Measurements from ENCODE around the gene LDLRAD3. TPM values are rescaled to one million over a fixed set of nuclear protein-coding genes. Genes with fewer than 3 reads are reported as not detected.

The LDLRAD3 gene
- total RNA-seq, 1 experiment from 2014 or later: 28.1 TPM

GRCh38 chr11:36234825-36235224 is 291.0 kb downstream of the LDLRAD3 start:
- POLR2A ChIA-PET: interaction anchor here (0.6 kb wide), 1 partner anchor 19 kb away, joined by 4 read pairs; no protein-coding TSS in a partner anchor
- TF ChIP-seq REST (IDR thresholded peaks at IDR 0.05; ENCODE audit: insufficient read depth in 1 of 2, low read depth in 2 of 2, low read length in 1 of 2) (no peak), SIN3A (IDR thresholded peaks at IDR 0.05; ENCODE audit: borderline replicate concordance, insufficient read depth, low read depth, low read length) (no peak), POLR2AphosphoS5 (IDR thresholded peaks at IDR 0.05; ENCODE audit: low read depth, low read length) (no peak), TCF7L2 (IDR thresholded peaks at IDR 0.05; ENCODE audit: low read depth, low read length) (no peak), CTCF (IDR thresholded peaks at IDR 0.05) (no peak)

GRCh38 chr11:36235750-36236149 is 291.9 kb downstream of the LDLRAD3 start:
- no TSS peak for BruUV-seq (replicated peaks)
- H3K4me3 ChIP-seq (ENCODE audit: low read depth in 2 of 2, low read length in 2 of 2): no peak overlapping the region
- no peak overlapping the region for H3K27ac ChIP-seq (ENCODE audit: low read length)
- ATAC-seq (no peak), DNase-seq (ENCODE audit: low read depth, low spot score) (no peak)
- ChIA-PET POLR2A (no interaction called here), CTCF (no interaction called here)
- TF ChIP-seq SIN3A (IDR thresholded peaks at IDR 0.05; ENCODE audit: borderline replicate concordance, insufficient read depth, low read depth, low read length) (no peak), CTCF (IDR thresholded peaks at IDR 0.05) (no peak), TCF7L2 (IDR thresholded peaks at IDR 0.05; ENCODE audit: low read depth, low read length) (no peak), POLR2AphosphoS5 (IDR thresholded peaks at IDR 0.05; ENCODE audit: low read depth, low read length) (no peak), REST (IDR thresholded peaks at IDR 0.05; ENCODE audit: insufficient read depth in 1 of 2, low read depth in 2 of 2, low read length in 1 of 2) (no peak)
- intact Hi-C loops (cut with micrococcal nuclease; ENCODE audit: unreplicated experiment) (no loop called here), in situ Hi-C loops (cut with HindIII; ENCODE audit: low pct_unique_long_range_greater_than_20kb, low sequenced_read_pairs) (no loop called here)
- no peaks in the 10 kb centered on the region for H3K9me3 ChIP-seq (ENCODE audit: control insufficient read depth, insufficient read depth, low read depth, low read length)
- no peaks in the 10 kb centered on the region for H3K4me1 ChIP-seq (ENCODE audit: control insufficient read depth, insufficient read depth, low read length)
- no peaks in the 10 kb centered on the region for H3K36me3 ChIP-seq (ENCODE audit: control insufficient read depth, insufficient read depth, low read length)
- H3K27me3 ChIP-seq (ENCODE audit: control insufficient read depth, insufficient read depth, low read length): no peaks in the 10 kb centered on the region

More at GRCh38 chr11:36234825-36235224, 291.0 kb downstream of the LDLRAD3 start:
- DNase-seq (ENCODE audit: low read depth, low spot score) (no peak), ATAC-seq (no peak)
- intact Hi-C loops (cut with micrococcal nuclease; ENCODE audit: unreplicated experiment): no loop called here
- Histone ChIP-seq H3K27me3 (ENCODE audit: control insufficient read depth, insufficient read depth, low read length) (no peaks in the 10 kb centered on the region), H3K27ac (ENCODE audit: low read length) (no peak overlapping the region), H3K4me3 (ENCODE audit: low read depth in 2 of 2, low read length in 2 of 2) (no peak overlapping the region), H3K4me1 (ENCODE audit: control insufficient read depth, insufficient read depth, low read length) (no peaks in the 10 kb centered on the region), H3K9me3 (ENCODE audit: control insufficient read depth, insufficient read depth, low read depth, low read length) (no peaks in the 10 kb centered on the region), H3K36me3 (ENCODE audit: control insufficient read depth, insufficient read depth, low read length) (no peaks in the 10 kb centered on the region)
- BruUV-seq (replicated peaks): no TSS peak
- in situ Hi-C loops (cut with HindIII; ENCODE audit: low pct_unique_long_range_greater_than_20kb, low sequenced_read_pairs): no loop called here
- CTCF ChIA-PET: no interaction called here

Measured in Panc1 (cell line).